ENCODE data around the gene TAAR1.

- TF ChIP-seq CTCF (IDR thresholded peaks at IDR 0.05) (no peak), POLR2AphosphoS5 (IDR thresholded peaks at IDR 0.05; ENCODE audit: low read depth, low read length) (no peak), TAF1 (IDR thresholded peaks at IDR 0.05; ENCODE audit: borderline replicate concordance, low read depth, low read length) (no peak), EP300 (IDR thresholded peaks at IDR 0.05; ENCODE audit: borderline replicate concordance in 1 of 2, low read depth in 1 of 2, low read length in 1 of 2) (no peak), EZH2phosphoT487 (IDR thresholded peaks at IDR 0.05; ENCODE audit: borderline replicate concordance, low read depth) (no peak), ZBTB33 (IDR thresholded peaks at IDR 0.05; ENCODE audit: borderline replicate concordance, low read depth) (no peak), FOSL2 (IDR thresholded peaks at IDR 0.05; ENCODE audit: borderline replicate concordance, low read depth) (no peak), TEAD4 (IDR thresholded peaks at IDR 0.05; ENCODE audit: borderline replicate concordance, insufficient read depth) (no peak), YY1 (IDR thresholded peaks at IDR 0.05; ENCODE audit: low read depth) (no peak), RFX5 (IDR thresholded peaks at IDR 0.05; ENCODE audit: low read length) (no peak), ELF1 (IDR thresholded peaks at IDR 0.05) (no peak)
Observed at GRCh38 chr6:132604635-132605152, 54.3 kb downstream of the TAAR1 start.
